CD4-positive, alpha-beta T cell treated with Interferon alpha-2 for 1 hour (primary cell): Measurements from ENCODE around the gene NHEJ1.

Experiments
- DNase-seq, 2 donors: peaks; one replicate each; pipeline ENCODE4 v3.0.0-alpha.2; 2020 to 2022

The NHEJ1 gene

GRCh38 chr2:219122202-219122980, 38.2 kb downstream of the NHEJ1 start:
- DNase-seq, result no peak

- DNase-seq, result no peak
These were observed 40.5 kb downstream of the NHEJ1 start for GRCh38 chr2:219120082-219120481.

GRCh38 chr2:219119422-219120043, 41.1 kb downstream of the NHEJ1 start:
- DNase-seq, result peak; percentile 44 to 59

GRCh38 chr2:219118504-219118903, 42.1 kb downstream of the NHEJ1 start:
- no peak for DNase-seq

- no peak for DNase-seq
These were observed 43.6 kb downstream of the NHEJ1 start for GRCh38 chr2:219116776-219117646.

- DNase-seq, result no peak
These were observed 47.8 kb downstream of the NHEJ1 start for GRCh38 chr2:219112651-219113338.

GRCh38 chr2:219112062-219112406, 48.6 kb downstream of the NHEJ1 start:
- no peak for DNase-seq

GRCh38 chr2:219111375-219112061, 49.1 kb downstream of the NHEJ1 start:
- DNase-seq, result no peak

- peak; percentile 28 for DNase-seq
These were observed 51.1 kb downstream of the NHEJ1 start for GRCh38 chr2:219109471-219109870.

GRCh38 chr2:219107758-219108157, 52.9 kb downstream of the NHEJ1 start:
- no peak for DNase-seq

GRCh38 chr2:219106251-219106650, 54.4 kb downstream of the NHEJ1 start:
- DNase-seq, result no peak

GRCh38 chr2:219104107-219105035, 56.2 kb downstream of the NHEJ1 start:
- DNase-seq, result peak in 1 of 2 donors; percentile 27

- no peak for DNase-seq
These were observed 61.3 kb downstream of the NHEJ1 start for GRCh38 chr2:219099329-219099728.

- DNase-seq, result no peak
These were observed 65.1 kb downstream of the NHEJ1 start for GRCh38 chr2:219095406-219095935.

- DNase-seq, result no peak
These were observed 66.4 kb downstream of the NHEJ1 start for GRCh38 chr2:219094171-219094570.

- no peak for DNase-seq
These were observed 69.9 kb downstream of the NHEJ1 start for GRCh38 chr2:219090436-219091299.

GRCh38 chr2:219089330-219089729, 71.3 kb downstream of the NHEJ1 start:
- no peak for DNase-seq

GRCh38 chr2:219087848-219088247, 72.8 kb downstream of the NHEJ1 start:
- no peak for DNase-seq

GRCh38 chr2:219087361-219087760, 73.3 kb downstream of the NHEJ1 start:
- DNase-seq, result no peak

GRCh38 chr2:219086196-219086595, 74.4 kb downstream of the NHEJ1 start:
- no peak for DNase-seq
